ENCODE data around the gene HDHD3.

Gene HDHD3

DNA sequence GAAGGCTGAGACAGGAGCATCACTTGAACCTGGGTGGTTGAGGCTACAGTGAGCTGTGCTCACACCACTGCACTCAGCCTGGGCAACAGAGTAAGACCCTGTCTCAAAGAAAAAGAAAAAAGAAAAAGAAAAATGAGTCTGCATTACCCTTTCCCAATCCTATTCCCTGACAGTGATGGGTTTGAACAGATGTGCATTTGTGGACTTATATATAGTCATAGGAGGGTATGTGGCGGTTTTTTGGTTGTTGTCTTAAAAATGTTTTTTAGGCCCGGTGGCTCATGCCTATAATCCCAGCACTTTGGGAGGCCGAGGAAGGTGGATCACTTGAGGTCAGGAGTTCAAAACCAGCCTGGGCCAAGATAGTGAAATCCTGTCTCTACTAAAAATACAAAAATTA, 13.4 kb downstream of the HDHD3 start:
- DNase-seq (ENCODE audit: low spot score), result no peak

DNA sequence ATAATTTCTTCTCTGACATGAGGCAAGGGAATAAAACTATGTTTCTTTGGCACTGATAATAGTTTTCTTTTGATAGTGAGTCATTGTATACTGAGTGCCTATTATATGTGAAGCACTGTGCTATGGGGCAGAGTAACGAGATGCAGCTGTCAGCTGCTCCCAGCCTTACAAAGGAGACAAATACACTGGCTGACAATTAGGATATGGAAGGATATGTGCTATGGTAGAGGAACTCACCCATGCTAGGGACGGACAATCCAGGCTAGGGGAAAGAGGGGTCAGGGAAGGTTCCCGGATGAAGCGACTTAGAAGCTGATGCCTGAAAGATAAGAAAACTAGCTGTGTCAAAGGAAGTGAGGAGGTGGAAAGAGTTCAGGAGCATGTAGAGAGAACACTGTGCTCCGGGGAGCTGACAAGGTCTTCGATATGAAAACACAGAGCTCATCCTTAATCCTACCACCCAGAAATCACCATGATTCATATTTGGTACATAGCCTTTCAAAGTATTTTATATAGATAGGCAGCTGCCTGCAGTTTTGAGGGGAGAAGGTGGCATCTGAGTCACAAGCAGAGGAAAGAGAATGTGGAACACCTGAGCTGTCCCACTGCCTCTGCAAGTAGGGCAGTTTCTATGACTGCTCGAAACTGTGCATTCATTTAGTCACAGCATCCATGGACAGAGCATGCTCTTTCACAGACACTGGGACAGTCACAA, 15.3 kb downstream of the HDHD3 start:
- DNase-seq (ENCODE audit: low spot score), result peak; percentile 55

DNA sequence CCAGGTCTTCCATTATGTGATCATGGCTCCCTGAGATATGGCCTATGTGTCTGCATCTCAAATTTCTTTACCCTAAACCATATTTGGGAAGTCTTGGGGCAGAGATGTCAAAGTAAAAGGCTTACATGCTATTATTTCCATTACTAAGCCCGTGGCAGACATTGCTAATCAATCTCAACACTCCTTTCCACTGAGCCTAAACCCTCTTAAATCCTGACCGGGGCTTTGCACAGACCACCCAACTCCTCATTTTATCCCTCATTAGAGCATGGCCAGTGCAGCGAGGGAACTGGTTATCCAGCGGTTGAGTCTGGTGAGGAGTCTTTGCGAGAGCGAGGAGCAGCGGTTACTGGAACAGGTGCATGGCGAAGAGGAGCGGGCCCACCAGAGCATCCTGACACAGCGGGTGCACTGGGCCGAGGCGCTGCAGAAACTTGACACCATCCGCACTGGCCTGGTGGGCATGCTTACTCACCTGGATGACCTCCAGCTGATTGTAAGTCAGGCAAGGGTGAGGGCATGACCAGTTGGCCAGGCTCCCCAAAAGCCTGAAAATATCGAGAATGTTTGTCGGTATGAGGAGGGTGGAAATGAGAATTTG, 16.4 kb downstream of the HDHD3 start:
- no peak for DNase-seq (ENCODE audit: low spot score)

DNA sequence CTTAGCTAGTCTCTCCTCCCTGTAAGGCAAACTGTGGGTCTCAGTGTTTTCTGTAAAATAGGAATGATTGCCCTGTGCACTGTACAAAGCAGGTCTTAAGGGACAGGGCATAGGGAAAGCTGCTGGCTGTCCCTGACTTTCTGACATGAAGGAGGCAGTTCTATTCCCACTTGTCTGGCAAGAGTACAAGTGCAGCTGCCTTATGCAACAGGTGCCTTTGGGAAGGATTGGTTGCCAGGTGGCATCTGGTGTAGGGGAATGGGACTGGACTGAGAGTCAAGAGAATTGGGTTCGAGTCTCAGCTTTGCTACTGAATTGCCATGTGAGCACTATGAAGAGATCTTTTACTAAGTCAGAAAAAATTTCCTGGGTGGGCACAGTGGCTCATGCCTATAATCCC, 17.4 kb downstream of the HDHD3 start:
- DNase-seq (ENCODE audit: low spot score), result no peak

DNA sequence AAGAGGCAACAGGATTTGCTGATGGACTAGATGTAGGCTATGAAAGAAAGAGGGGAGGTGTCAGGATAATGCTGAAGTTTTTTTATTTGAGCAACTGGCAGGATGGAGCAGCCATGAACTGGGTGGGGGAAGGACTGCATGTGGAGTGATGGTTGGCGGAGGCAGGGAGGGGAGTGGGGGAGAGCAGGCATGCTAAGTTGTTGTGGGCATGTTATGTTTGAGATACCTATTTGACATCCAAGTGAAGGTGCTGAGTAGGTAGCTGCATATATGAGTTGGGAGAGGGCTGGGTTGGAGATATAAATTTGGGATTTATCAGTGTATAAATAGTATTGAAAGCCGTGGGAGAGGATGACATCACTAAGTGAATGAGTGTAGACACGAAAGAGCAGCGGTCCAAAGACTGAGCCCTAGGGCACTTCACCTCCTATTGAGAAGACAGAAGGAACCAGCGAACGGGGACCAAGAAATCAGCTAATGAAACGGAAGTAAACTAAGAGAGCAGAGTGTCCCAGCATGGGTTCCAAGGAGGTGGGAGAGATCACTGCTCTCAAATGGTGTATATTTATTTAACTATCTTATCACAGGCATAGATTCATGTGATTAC, 20.0 kb downstream of the HDHD3 start:
- no peak for DNase-seq (ENCODE audit: low spot score)

DNA sequence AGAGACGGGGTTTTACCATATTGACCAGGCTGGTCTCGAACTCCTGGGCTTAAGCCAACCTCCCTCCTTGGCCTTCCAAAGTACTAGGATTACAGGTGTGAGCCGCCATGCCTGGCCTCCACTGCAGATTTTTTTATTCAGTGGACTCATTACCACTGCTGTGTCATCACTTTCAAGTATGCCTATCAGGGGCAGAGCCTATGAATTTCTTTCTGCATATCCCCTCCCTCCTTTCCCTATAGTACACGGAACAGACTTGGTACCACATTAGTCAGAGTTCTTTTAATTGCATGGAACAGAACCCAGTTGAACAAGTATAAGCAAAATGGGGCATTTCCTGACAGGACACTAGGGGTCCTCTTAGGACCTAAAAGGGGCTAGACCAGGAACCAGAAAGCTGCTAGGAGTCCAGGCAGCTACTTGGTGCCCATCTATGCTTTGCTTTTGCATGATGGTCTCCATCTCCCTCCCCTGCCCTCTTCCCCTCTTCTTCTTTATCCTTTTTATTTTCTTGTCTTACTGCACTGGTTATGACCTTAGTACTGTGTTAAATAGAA, 21.7 kb downstream of the HDHD3 start:
- DNase-seq (ENCODE audit: low spot score), result no peak

DNA sequence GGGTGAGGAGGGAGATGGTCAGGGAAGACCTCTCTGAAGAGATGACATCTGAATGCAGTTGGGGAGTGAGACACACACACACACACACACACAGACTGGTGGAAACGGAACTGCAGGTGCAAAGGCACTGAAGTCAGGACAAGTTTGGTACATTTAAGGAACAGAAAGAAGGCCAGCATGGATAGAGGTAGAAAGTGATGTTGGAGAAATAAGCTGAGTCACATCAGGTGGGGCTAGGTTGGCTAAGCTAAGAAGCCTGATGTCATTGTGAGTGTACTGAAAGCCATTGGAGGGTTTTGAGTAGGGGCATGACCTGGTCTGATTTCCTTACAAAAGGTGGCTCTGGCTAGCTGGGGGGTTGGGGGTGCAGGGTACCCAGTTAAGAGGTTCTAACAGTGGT, 24.4 kb downstream of the HDHD3 start:
- no peak for DNase-seq (ENCODE audit: low spot score)

DNA sequence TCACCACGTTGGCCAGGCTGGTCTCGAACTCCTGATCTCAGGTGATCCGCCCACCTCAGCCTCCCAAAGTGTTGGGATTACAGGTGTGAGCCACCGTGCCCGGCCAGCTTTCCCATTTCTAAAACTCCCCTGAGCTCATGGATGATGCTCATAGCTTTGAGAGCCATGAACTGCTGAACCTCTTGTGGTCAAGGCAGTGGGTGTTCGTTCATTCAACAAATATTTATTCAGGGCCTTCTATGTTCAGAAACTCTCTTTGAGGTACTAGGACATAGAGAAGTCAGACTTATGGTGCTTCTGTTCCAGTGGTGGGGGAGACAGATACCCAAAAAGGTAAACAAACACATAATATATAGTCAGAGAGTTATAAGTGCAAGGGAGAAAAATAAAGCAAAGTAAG, 24.8 kb downstream of the HDHD3 start:
- DNase-seq (ENCODE audit: low spot score), result no peak

DNA sequence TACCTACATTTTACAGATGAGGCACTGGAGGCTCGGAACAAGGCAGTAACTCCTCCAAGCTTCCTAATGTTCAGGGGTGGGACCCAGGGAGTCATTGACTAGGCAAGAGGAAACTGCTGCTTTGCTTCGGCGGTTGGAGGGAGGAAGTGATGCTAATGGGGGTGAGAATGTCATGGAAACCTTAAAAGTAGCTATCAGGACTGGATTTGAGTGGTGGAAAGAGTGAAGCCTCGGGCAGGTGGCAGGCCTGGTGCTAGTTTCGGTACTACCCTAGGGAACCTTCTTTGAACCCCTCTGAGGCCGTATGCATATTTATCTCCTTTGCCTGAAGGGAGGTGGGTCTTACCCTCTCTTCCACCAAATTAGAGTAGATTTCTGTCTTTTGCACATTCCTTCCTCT, 25.8 kb downstream of the HDHD3 start:
- DNase-seq (ENCODE audit: low spot score), result no peak

DNA sequence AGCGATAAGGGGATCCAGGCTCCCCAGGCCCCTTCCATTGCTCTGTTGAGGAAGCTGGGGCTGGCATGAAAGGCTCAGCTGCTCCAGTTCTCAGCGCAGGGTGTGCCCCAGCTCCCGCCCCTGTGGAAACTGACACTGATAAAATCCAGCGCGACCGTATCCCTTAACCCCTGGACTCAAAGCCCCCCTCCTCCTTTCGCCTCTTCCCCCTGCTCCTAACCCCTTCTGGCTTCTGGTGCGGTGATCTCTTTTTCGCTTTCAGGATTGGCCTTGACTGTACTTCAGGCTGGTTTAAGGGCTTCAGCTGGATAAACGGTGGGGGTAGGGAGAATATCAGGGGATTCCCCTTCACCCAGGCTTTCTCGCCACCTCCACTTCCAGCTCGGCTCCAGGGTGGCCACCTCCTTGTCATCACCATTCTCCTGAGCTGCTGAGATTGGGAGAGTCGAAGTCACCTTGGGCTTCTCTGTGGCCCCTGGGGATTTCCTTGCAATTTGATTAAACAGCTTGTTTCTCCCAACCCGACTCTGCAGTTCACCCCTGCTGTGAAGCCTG, 26.6 kb downstream of the HDHD3 start:
- DNase-seq (ENCODE audit: low spot score), result no peak

DNA sequence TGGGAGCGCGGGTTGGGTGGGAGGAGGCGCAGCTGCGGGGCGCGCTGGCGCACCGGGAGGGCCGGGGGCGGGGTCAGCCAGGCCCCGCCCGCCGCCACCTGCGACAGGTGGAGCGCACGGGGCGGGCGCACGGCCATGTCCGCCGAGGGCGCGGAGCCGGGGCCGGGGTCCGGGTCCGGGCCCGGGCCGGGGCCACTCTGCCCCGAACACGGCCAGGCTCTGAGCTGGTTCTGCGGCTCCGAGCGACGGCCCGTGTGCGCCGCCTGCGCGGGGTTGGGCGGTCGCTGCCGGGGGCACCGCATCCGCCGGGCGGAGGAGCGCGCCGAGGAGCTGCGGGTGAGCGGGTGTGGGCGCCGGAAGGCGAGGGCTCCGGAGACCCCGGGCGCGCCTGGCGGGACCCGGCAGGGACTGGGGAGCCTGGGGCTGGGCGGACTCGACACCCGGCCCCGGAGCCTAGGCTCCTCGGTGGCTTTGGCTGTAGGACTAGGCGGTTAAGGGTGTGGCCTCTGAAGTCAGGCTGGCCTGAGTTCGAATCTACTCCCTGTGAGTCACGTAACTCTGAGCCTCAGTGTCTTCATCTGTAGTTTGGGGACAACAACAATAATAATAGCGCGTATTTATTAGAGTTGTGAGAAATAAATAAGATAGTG, 27.2 kb downstream of the HDHD3 start, which contains the start of gene BSPRY:
BSPRY (plus strand) TSS at position 97 of the 650 bp plus-strand sequence; CDS start at position 136, 39 bp downstream.
- DNase-seq (ENCODE audit: low spot score), result peak; percentile 38

DNA sequence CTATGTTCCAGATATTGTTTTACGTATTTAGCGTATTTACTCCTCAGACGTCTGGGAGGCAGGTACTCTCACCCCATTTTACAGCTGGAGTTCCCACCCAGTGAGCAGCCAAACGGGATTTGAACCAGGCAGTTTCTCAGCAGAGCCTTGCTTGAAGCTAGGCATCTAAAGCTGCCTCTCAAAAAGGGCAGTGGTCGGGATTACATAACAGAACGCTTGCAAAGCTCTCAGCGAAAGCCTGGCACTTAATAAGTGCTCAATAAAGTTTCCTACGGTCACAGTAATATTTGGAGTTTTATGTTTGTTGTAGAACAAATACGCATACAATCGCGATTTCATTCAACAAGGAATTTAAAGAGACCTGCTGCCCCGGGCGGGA, 27.7 kb downstream of the HDHD3 start:
- no peak for DNase-seq (ENCODE audit: low spot score)

DNA sequence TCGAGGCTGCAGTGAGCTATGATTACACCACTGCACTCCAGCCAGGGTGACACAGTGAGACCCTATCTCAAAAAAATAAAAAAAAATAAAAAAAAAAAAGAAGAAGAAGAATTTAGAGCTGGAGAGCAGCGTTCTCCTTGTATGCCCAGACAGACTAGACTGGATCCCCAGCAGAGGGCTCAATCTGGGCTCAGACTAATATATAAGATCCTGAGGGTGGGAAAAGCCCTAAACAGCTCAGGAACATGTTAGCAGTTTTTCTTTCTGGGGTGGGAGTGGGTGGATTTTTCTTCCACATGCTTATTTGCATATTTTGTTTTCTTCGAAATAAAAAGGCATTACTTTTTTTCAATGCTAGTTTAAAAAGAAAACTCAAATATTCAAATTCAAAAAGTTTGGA, 28.3 kb downstream of the HDHD3 start:
- DNase-seq (ENCODE audit: low spot score), result no peak

DNA sequence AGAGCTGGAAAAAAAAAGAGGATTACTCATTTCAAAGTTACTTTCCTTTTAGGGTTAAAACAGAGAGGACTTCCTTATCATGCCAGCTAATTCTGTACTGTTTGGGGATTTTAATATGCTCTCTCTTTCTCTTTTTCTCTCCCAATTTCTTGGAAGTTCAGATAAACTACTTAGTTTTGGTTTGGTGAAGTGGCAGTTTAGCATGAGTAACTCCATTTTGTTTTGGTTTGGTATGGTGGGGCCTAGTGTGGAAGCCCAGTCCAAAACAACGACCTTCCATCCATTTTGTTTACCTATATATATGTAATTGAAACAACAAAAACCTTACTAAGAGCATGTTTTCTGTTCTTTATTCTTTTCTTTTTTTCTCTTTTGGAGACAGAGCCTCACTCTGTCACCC, 31.1 kb downstream of the HDHD3 start:
- no peak for DNase-seq (ENCODE audit: low spot score)

DNA sequence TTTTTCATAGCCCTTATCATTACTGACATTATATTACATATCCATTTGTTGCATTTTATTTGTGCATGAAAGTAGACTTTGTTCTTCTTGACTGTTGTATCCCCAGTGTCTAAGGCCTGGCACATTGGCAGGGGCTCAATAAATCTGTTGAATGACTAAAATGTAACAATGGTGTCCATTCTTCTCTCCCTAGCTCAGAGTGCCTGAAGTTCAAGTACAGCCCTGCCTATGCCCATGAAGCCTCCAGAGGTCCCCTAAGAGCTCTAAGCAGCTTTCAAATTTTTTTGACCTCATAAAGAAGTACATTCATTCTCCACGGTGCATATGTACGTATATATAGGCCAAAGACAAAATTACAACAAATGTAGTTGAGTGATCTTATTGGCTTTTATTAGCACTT, 31.6 kb downstream of the HDHD3 start:
- DNase-seq (ENCODE audit: low spot score), result no peak

DNA sequence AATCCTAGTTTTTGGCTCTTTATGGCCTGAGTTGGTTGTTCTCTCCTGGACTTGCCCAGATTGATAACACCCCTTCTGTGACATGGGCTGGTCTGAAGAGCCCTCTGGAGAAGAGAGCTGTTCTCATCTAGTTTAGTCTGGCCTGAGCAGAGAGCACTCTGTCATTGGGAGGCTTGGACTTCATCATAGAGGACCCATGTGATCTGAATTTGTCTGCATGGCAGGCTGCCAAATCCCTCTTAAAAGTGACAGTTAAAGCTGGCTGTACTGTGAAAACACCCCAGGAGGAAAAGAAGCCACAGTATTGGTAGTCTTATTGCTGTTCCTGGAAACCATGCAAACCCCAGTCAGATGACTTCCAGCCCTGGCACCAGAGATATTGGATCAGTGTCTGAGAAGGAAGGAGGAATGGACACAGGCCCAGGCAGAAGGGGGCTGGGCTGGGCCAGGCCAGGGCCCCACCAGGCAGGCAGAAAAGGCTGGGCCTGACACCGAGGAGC, 33.0 kb downstream of the HDHD3 start:
- peak; percentile 55 for DNase-seq (ENCODE audit: low spot score)

DNA sequence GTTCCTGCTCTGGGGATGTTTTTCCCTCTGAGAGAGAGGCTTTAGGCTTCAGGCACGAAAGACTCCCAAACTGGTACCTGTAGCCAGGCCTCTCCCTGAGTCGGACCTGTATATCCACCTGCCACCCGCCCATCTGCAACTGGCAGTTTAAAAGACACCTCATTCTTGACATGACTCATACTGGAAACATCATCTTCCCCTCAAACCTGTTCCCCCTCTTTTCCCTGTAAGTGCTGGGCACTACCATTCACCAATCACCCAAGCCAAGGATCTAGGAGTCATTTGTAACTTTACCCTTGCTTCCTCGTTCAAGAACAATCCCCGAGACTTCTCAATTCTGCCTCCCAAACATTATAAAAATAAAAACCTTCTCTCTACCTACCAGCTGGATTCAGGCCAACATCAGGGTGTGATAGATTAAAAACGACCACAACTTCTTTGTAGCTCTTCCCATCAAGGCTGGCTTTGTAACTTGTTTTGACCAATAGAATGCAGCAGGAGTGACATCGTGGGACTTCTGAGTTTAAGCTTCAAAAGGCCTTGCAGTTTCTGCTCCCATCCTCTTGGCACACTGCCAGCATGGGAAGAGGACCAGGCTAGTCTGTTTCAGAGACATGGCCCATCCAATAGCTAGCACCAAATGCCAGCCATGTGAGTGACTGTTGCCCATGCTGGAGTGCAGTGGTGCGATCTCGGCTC, 34.9 kb downstream of the HDHD3 start:
- no peak for DNase-seq (ENCODE audit: low spot score)

DNA sequence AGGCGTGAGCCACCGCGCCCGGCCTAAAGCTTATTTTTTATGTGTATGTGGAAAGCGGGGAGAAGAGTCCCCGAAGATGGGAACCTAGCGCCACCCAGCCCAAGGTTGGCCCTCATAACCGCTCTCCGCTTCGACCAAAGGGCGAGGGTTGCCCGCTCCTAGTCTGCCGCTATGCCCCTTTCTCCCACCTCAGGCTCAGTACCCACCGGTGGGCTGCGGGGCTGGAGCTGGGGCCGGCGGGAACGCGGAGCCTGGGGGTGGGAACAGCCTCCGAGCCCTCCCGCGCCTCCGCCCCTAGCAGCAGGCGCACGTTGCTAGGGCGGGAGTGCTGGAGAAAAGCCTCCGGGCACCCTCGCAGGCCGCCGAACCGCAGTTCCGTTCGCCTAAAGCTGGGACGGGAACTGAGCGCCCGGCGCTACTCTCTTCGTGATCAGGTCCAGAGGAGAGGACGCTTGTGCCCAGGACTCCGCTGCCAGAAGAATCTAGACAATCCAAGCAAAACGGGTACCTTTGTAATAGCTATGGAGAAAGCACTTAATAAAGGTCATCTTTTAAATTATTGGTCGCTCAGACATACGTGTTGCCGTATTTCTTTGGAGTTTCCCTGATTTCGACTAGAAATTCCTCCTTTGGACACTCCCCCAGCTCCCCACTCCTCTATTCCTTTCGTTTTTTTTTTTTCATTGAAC, 36.6 kb downstream of the HDHD3 start, which contains the start of gene WDR31:
WDR31 (minus strand) TSS at position 265 of the 689 bp plus-strand sequence. CDS start 8,253 bp downstream, outside the sequence.
- peak; percentile 97 for DNase-seq (ENCODE audit: low spot score)

DNA sequence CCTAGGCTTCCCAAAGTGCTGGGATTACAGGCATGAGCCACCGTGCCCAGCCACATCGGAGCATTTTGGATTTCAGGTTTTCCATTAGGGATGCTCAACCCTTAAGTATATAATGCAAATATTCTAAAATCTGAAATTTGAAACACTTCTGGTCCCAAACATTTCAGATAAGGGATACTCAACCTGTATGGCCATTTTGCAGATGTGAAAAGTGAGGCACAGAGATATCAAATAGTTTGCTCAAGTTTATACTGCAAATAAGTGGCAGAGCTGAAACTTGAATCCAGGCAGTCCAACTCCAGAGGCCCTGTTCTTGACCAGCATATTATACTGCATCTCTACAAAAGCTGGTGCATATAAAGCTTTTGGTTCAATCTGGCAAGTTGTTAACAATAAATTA, 39.1 kb downstream of the HDHD3 start:
- DNase-seq (ENCODE audit: low spot score), result no peak

DNA sequence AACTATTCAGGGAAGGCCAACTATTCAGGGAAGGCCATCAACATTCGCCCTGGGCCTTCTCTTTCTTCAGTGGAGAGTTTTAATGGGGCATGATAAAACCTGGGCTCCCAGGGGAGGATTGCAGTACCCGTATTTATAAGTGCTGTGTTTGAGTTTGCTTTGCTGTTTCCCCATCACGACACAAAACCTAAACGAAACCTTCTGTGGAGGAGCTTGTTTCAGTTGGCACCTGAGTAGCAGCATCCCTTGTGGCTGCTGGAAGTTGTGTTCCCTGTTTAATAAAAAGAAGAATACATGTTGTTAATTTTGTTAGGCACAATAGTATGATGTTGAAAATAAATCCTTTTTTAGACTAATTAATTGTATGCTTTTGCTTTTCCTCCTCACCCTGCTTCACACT, 45.0 kb downstream of the HDHD3 start:
- DNase-seq (ENCODE audit: low spot score), result no peak
